Uterus (tissue), 2 donors: ENCODE measurements around the gene TIMM23.

Experiments
- POLR2A ChIP-seq, 2 donors: fragments of 450-650 bp; IDR thresholded peaks; one replicate each; pipeline ENCODE4 v1.6.1; 2016; ENCODE audit warnings: antibody characterized with exemption in 2 of 2, mild to moderate bottlenecking in 1 of 2, moderate library complexity in 1 of 2
- TF ChIP-seq, protein P1 (sequence below), 4 experiments: fragments of 200-600 bp in 2 of 4; fragments of 450-650 bp in 2 of 4; sonication (generic) in 2 of 4; IDR thresholded peaks; one replicate each; pipeline ENCODE4 v1.5.1; 2016 to 2019; ENCODE audit warnings: antibody characterized with exemption in 4 of 4, mild to moderate bottlenecking in 2 of 4, moderate library complexity in 1 of 4

DNA sequence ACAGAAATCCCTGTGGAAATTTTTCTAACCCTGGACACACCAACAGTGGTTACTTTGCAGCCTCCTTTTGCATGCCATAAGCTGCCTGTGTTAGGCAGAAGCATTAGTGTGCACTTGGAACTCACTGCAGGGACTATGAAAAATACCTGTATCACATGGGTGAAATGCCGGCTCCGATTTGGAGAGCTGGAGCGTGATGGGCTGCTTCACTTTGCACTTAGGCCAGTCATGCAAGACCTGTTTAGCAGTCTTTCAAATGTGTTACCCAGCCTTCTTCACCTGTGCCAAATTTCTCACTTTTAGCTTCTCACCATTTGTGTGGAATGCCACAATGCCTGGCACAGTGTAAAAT, 46.9 kb downstream of the TIMM23 start:
- TF ChIP-seq, protein P1, sequence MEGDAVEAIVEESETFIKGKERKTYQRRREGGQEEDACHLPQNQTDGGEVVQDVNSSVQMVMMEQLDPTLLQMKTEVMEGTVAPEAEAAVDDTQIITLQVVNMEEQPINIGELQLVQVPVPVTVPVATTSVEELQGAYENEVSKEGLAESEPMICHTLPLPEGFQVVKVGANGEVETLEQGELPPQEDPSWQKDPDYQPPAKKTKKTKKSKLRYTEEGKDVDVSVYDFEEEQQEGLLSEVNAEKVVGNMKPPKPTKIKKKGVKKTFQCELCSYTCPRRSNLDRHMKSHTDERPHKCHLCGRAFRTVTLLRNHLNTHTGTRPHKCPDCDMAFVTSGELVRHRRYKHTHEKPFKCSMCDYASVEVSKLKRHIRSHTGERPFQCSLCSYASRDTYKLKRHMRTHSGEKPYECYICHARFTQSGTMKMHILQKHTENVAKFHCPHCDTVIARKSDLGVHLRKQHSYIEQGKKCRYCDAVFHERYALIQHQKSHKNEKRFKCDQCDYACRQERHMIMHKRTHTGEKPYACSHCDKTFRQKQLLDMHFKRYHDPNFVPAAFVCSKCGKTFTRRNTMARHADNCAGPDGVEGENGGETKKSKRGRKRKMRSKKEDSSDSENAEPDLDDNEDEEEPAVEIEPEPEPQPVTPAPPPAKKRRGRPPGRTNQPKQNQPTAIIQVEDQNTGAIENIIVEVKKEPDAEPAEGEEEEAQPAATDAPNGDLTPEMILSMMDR (IDR thresholded peaks at IDR 0.05): no peak
- no peak for TF ChIP-seq POLR2A (IDR thresholded peaks at IDR 0.05)
